Stimulated activated naive CD8-positive, alpha-beta T cell treated with anti-CD3 and anti-CD28 coated beads, Interleukin-15, Interleukin-2, amounts not matched to agents 100 ng/mL and 50 ng/mL, for 24 hours (primary cell): ENCODE data around the gene NFATC3.
A peak's percentile ranks its signal among the peaks of the same experiment; 100 is the strongest.

Source experiments
- H3K27ac Mint-ChIP-seq: one replicate; pipeline ENCODE4 v1.8.0; 2021; ENCODE audit warnings: mild to moderate bottlenecking, mixed read lengths
- H3K27me3 Mint-ChIP-seq: one replicate; pipeline ENCODE4 v1.8.0; 2021; ENCODE audit warnings: mixed read lengths
- H3K36me3 Mint-ChIP-seq: one replicate; pipeline ENCODE4 v1.8.0; 2021; ENCODE audit warnings: low read depth, mixed read lengths
- H3K4me1 Mint-ChIP-seq: one replicate; pipeline ENCODE4 v1.8.0; 2021; ENCODE audit warnings: low read depth, mixed read lengths
- H3K4me3 Mint-ChIP-seq: one replicate; pipeline ENCODE4 v1.8.0; 2021; ENCODE audit warnings: mild to moderate bottlenecking, mixed read lengths
- H3K9me3 Mint-ChIP-seq: one replicate; pipeline ENCODE4 v1.8.0; 2021; ENCODE audit warnings: mixed read lengths

NFATC3 gene

GRCh38 chr16:68068926-68069325 is 16.2 kb upstream of the NFATC3 start:
- Mint-ChIP-seq H3K27me3 (no peaks in the 10 kb centered on the region), H3K36me3 (peaks cover 60% of the 10 kb centered on the region), H3K27ac (peak overlapping the region; percentile 58), H3K4me1 (peaks cover 65% of the 10 kb centered on the region), H3K9me3 (no peaks in the 10 kb centered on the region), H3K4me3 (no peak overlapping the region)

GRCh38 chr16:68069511-68070248 is 15.5 kb upstream of the NFATC3 start:
- Mint-ChIP-seq H3K27ac (peak overlapping the region; percentile 90), H3K4me1 (peaks cover 65% of the 10 kb centered on the region), H3K36me3 (peaks cover 60% of the 10 kb centered on the region)

DNA sequence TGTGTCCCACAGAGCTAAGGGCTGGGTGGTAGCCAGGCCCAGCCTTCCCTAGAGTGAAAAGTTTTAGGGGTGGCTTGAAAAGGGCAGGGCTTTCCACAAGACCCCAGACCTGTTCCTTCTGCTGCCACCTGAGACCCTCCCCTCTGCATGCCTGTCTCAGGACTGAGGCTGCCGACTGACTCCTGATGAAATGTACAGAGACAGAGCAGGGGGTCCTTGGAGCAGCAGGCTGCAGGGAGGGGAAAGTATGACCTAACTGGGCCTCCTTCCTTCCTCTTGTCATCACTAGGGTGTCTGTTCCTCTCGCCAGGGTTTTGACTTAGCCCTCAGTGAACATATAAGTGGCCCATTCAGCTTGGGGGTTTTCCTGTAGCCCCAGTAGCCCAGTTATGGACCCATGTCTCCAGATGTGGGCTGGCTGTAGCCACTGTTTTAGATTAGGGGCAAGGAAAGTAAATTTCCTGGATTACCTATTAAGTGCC is 14.9 kb upstream of the NFATC3 start:
- Mint-ChIP-seq H3K4me3 (peak overlapping the region; percentile 54), H3K36me3 (peaks cover 64% of the 10 kb centered on the region), H3K4me1 (peaks cover 67% of the 10 kb centered on the region), H3K27ac (peak overlapping the region; percentile 90), H3K9me3 (no peaks in the 10 kb centered on the region), H3K27me3 (no peaks in the 10 kb centered on the region)

More at GRCh38 chr16:68069511-68070248, 15.5 kb upstream of the NFATC3 start:
- Mint-ChIP-seq H3K9me3 (no peaks in the 10 kb centered on the region), H3K27me3 (no peaks in the 10 kb centered on the region), H3K4me3 (peak overlapping the region; percentile 54)

- Mint-ChIP-seq H3K4me3 (peak overlapping the region; percentile 54), H3K4me1 (peaks cover 73% of the 10 kb centered on the region), H3K9me3 (no peaks in the 10 kb centered on the region), H3K27me3 (no peaks in the 10 kb centered on the region), H3K36me3 (peaks cover 70% of the 10 kb centered on the region), H3K27ac (peak overlapping the region; percentile 90)
Measured at GRCh38 chr16:68070806-68071517, 14.2 kb upstream of the NFATC3 start.

DNA sequence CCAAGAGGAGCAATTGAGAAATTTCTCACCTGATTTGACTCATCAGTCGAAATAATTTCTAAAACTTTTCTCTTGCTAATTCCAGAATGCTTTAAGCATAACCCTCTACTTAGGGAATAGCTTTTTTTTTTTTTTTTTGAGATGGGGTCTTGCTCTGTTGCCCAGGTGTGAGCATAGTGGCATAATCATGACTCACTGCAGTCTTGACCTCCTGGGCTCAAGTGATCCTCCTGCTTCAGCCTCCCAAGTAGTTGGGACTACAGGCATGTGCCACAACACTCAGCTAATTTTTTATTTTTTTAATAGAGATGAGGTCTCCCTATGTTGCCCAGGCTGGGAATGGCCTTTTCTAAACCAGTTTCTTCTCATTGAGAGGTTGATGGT is 13.7 kb upstream of the NFATC3 start:
- Mint-ChIP-seq H3K27me3 (no peaks in the 10 kb centered on the region), H3K4me3 (no peak overlapping the region), H3K27ac (peak overlapping the region; percentile 90), H3K36me3 (peaks cover 71% of the 10 kb centered on the region), H3K4me1 (peaks cover 79% of the 10 kb centered on the region), H3K9me3 (no peaks in the 10 kb centered on the region)

DNA sequence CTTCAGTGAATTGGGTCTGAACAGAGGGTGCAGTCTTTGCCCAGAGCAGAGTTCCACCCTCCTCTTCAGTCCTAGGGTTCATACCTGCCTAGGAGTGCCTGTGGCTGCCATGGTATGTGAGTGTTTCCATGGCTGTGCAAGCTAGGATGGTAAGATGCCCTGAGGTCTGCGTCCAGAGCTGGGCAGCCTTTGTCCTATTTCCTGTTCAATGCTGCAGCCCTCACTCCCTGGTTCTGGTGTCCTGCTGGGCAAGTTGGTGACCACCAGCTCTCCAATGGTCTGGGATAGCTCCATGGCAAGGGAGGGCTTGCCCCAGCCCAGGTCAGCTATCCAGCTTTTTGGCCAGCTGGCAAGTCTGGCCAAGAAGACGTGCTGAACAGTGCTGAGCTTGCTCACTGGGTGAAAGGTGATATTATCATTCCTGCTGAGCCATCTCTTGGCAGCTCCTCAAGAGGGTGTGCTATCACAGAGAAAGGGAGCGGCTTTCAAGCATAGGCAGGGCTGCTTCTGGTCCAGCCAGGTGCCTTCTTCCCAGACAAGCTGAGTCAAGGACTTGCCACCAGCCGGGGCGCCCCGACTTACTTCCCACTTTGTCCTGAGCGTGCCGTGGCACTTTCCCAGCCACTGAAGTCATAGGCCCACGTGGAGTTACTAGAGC is 13.0 kb upstream of the NFATC3 start:
- no peaks in the 10 kb centered on the region for H3K9me3 Mint-ChIP-seq
- H3K27ac Mint-ChIP-seq = no peak overlapping the region
- no peaks in the 10 kb centered on the region for H3K27me3 Mint-ChIP-seq
- no peak overlapping the region for H3K4me3 Mint-ChIP-seq
- peaks cover 73% of the 10 kb centered on the region for H3K36me3 Mint-ChIP-seq
- peaks cover 81% of the 10 kb centered on the region for H3K4me1 Mint-ChIP-seq

DNA sequence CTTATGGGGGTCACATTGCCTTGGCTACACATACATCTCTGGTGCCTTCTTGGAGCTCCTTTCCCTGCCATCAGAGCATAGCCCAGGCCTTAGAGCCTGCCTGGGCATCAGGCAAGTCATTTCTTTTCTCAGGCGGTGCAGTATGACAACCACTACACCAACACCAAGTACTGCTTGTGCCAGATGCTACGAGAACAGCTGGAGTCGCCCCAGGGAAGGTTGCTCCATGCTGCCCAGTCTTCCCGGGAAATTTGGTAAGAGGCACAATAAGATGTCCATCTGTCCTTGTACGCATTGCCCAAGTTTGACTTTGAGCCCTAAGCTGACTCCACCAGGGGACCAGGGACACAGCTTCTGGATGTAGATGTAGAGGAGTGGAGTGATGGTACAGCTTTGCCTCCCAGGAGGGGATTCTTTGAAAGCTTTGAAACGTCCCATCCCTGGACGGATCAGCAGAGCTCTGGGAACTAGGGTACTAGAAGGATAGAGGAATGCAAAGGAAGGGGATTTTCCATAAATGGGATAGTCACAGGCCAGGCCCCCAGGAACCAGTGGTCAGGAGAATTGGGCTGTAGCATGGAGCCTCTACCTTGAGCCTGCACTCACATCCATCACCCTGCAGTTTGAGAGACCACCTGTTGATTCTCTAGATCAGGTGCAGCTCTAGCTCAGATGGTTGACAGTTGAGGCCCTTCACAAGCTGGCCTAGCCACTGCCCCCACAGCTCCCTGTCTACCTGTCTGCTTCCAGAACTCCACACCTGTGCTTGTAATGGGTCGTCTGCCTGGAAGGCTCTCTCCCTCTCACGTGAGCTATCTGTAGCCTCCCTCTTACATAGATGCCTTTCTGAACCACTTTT is 11.0 kb upstream of the NFATC3 start:
- Mint-ChIP-seq H3K4me1 (peaks cover 89% of the 10 kb centered on the region), H3K36me3 (peaks cover 77% of the 10 kb centered on the region), H3K27me3 (no peaks in the 10 kb centered on the region), H3K4me3 (peak overlapping the region; percentile 61), H3K27ac (peak overlapping the region; percentile 77), H3K9me3 (no peaks in the 10 kb centered on the region)

DNA sequence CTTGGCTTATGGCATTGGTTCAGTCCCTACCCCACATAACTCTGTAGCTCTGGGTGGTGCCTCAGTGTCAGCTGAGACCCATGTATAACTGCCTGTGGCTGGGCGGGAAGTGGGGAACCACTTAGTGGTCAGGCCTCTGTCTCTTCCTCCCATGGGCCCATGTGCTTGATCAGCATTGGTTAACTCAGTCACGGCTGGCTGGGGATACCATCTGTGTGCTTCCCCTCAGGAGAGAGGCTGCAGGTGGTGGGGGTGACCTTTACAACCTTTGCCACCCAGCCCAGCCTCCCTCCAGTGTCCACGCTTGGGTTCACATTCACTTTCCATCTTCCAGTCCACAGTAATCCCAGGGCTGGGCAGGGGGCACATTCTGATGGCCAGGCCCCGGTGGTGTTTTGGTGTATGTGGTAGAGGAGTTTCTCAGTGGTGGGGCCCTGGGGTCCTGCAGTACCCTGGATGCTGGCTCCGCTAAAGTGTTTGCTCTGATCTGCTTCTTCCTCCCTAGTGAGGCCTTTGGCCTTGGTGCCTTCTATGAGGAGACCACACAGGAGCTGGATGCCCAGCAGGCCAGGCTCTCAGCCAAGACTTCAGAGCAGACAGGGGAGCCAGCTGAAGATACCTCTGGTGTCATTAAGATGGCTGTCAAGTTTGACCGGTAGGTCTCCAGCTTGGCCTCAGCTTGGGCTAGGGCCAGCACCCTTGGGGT is 10.2 kb upstream of the NFATC3 start:
- Mint-ChIP-seq H3K36me3 (peaks cover 71% of the 10 kb centered on the region), H3K9me3 (no peaks in the 10 kb centered on the region), H3K27me3 (no peaks in the 10 kb centered on the region), H3K27ac (peak overlapping the region; percentile 77), H3K4me1 (peaks cover 89% of the 10 kb centered on the region), H3K4me3 (peak overlapping the region; percentile 61)

DNA sequence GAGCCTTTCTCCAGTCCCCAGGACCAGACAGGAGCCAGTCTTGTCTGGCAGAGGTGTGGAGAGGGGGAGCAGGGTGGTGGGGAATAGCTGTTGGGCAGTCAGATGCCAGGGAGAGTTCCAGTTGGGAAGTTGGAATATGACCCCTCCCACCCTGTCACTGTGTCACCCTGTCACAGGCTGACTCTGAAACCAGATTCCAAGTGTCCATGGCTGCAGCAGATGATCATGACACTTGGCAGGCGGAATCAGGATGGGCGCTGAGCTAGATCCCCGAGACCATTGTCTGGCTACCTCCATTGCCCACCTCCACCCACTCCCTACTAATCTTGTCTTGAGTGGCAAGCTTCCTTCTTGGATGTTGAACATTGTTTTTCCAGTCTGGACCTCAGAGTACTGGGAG is 9.2 kb upstream of the NFATC3 start:
- Mint-ChIP-seq H3K4me3 (no peak overlapping the region), H3K36me3 (peaks cover 61% of the 10 kb centered on the region), H3K27me3 (no peaks in the 10 kb centered on the region), H3K27ac (peak overlapping the region; percentile 16), H3K9me3 (no peaks in the 10 kb centered on the region), H3K4me1 (peaks cover 89% of the 10 kb centered on the region)

GRCh38 chr16:68076560-68076959 is 8.6 kb upstream of the NFATC3 start:
- Mint-ChIP-seq H3K36me3 (peaks cover 59% of the 10 kb centered on the region), H3K27ac (no peak overlapping the region), H3K4me1 (peaks cover 89% of the 10 kb centered on the region), H3K9me3 (no peaks in the 10 kb centered on the region), H3K4me3 (no peak overlapping the region), H3K27me3 (no peaks in the 10 kb centered on the region)

- no peak overlapping the region for H3K4me3 Mint-ChIP-seq
- peaks cover 48% of the 10 kb centered on the region for H3K36me3 Mint-ChIP-seq
- no peaks in the 10 kb centered on the region for H3K27me3 Mint-ChIP-seq
- H3K9me3 Mint-ChIP-seq = no peaks in the 10 kb centered on the region
- H3K4me1 Mint-ChIP-seq = peaks cover 89% of the 10 kb centered on the region
- H3K27ac Mint-ChIP-seq = peak overlapping the region; percentile 94
Measured at GRCh38 chr16:68077866-68078700, 7.1 kb upstream of the NFATC3 start.

DNA sequence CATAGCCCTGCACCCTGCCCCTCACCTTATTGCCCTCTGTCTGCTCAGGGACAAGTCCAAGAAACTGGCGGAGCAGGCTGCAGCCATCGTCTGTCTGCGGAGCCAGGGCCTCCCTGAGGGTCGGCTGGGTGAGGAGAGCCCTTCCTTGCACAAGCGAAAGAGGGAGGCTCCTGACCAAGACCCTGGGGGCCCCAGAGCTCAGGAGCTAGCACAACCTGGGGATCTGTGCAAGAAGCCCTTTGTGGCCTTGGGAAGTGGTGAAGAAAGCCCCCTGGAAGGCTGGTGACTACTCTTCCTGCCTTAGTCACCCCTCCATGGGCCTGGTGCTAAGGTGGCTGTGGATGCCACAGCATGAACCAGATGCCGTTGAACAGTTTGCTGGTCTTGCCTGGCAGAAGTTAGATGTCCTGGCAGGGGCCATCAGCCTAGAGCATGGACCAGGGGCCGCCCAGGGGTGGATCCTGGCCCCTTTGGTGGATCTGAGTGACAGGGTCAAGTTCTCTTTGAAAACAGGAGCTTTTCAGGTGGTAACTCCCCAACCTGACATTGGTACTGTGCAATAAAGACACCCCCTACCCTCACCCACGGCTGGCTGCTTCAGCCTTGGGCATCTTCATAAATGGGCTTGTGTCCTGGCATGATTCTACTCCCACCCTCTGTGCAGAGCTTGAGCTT is 6.3 kb upstream of the NFATC3 start:
- Mint-ChIP-seq H3K27ac (peak overlapping the region; percentile 94), H3K9me3 (no peaks in the 10 kb centered on the region), H3K36me3 (peaks cover 49% of the 10 kb centered on the region), H3K4me1 (peaks cover 93% of the 10 kb centered on the region), H3K27me3 (no peaks in the 10 kb centered on the region), H3K4me3 (peak overlapping the region; percentile 69)

- H3K27me3 Mint-ChIP-seq = no peaks in the 10 kb centered on the region
- H3K4me3 Mint-ChIP-seq = peak overlapping the region; percentile 69
- peaks cover 93% of the 10 kb centered on the region for H3K4me1 Mint-ChIP-seq
- H3K9me3 Mint-ChIP-seq = no peaks in the 10 kb centered on the region
- peaks cover 45% of the 10 kb centered on the region for H3K36me3 Mint-ChIP-seq
- H3K27ac Mint-ChIP-seq = peak overlapping the region; percentile 94
Measured at GRCh38 chr16:68079376-68079625, 5.9 kb upstream of the NFATC3 start.
